BJ (cell line): ENCODE measurements around the gene GJA10. TPM values are rescaled to one million over a fixed set of nuclear protein-coding genes. Genes with fewer than 3 reads are reported as not detected.
"Not testable (repeated sequence)": the region's sequence is repeated elsewhere in the genome, so short reads cannot be mapped to it uniquely, and the experiment has no call there.

ENCODE experiments used
- CTCF ChIA-PET: fragments of 350-600 bp; formaldehyde crosslinking; extraction: SDS; loops from one replicate; lab custom pipeline; 2021; ENCODE audit warnings: antibody characterized with exemption, inconsistent platforms; lab: Yijun Ruan, JAX
- POLR2A ChIA-PET: fragments of 300-600 bp; sonication (Branson Sonifier 250); formaldehyde crosslinking; extraction: SDS; loops from one replicate; lab custom pipeline; 2021; ENCODE audit warnings: antibody characterized with exemption; lab: Charles Lee
- DNase-seq: peaks from one replicate; pipeline ENCODE4 v3.0.0-alpha.2; 2011; ENCODE audit warnings: low read depth
- H3K27me3 ChIP-seq: 2 replicates; pipeline ENCODE4 v1.6.0; 2011; ENCODE audit warnings: low read length; ENCODE audit not compliant: control insufficient read depth, insufficient read depth
- H3K36me3 ChIP-seq: 2 replicates; pipeline ENCODE4 v1.5.1; 2011; ENCODE audit warnings: low read length; ENCODE audit not compliant: control insufficient read depth, insufficient read depth
- H3K4me3 ChIP-seq: 2 replicates; pipeline ENCODE4 v1.5.1; 2011; ENCODE audit warnings: low read depth, mild to moderate bottlenecking, control low read depth, low read length
- polyA plus RNA-seq: library from polyadenylated mRNA; depleted of rRNA; stranded (reverse); fragments of >200 nt; gene quantifications from 2 replicates; pipeline ENCODE4 v1.2.3, GENCODE V29; 2011
- TF ChIP-seq, protein P1 (sequence below): IDR thresholded peaks from 2 replicates; pipeline ENCODE4 v1.5.1; 2011; ENCODE audit warnings: low read depth, mild to moderate bottlenecking, control low read depth, inconsistent platforms, low read length, moderate library complexity; ENCODE audit not compliant: insufficient read depth

GJA10 gene
- polyA plus RNA-seq, 1 experiment = not detected

GRCh38 chr6:89887452-89888137 lies 6.7 kb upstream of the GJA10 start:
- POLR2A ChIA-PET = no interaction called here
- DNase-seq = no peak

DNA sequence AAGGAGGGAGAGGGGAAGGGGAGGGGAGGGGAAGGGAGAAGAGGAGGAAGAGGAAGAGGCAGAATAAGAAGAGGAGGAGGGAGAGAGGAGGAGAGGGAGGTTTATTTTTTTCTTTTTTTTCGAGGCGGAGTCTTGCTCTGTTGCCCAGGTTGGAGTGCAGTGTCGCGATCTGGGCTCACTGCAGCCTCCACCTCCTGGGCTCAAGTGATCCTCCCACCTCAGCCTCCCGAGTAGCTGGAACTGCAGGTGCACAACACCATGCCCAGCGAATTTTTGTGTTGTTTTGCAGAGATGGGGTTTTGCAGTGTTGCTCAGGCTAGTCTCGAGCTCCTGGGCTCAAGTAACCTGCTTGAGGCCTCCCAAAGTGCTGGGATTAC lies 6.1 kb upstream of the GJA10 start:
- POLR2A ChIA-PET = no interaction called here

More at GRCh38 chr6:89887452-89888137, 6.7 kb upstream of the GJA10 start:
- TF ChIP-seq, protein P1, sequence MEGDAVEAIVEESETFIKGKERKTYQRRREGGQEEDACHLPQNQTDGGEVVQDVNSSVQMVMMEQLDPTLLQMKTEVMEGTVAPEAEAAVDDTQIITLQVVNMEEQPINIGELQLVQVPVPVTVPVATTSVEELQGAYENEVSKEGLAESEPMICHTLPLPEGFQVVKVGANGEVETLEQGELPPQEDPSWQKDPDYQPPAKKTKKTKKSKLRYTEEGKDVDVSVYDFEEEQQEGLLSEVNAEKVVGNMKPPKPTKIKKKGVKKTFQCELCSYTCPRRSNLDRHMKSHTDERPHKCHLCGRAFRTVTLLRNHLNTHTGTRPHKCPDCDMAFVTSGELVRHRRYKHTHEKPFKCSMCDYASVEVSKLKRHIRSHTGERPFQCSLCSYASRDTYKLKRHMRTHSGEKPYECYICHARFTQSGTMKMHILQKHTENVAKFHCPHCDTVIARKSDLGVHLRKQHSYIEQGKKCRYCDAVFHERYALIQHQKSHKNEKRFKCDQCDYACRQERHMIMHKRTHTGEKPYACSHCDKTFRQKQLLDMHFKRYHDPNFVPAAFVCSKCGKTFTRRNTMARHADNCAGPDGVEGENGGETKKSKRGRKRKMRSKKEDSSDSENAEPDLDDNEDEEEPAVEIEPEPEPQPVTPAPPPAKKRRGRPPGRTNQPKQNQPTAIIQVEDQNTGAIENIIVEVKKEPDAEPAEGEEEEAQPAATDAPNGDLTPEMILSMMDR = no peak
- Histone ChIP-seq H3K36me3 (no peaks in the 10 kb centered on the region), H3K27me3 (peaks cover 3% of the 10 kb centered on the region; the same call in 1 of the 2 replicates), H3K4me3 (no peak overlapping the region)
- CTCF ChIA-PET = no interaction called here

DNA sequence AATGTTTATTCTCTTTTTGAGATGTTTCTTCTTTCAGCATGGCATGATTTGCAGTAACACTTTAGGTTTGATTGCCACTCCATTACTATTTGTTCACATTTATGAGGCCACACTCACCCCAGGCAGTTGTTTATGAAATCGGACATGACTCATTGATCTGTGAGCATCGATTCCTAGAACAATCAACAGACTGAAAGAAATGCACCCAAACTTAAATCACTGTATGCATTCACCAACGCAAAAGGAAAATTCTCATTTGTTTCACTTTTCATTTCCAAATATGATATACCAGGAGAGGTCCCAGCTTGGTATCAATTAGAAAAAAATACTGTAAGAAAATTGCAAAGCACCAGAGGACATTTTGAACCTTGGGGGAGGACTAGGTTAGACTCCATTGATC lies 5.4 kb upstream of the GJA10 start:
- POLR2A ChIA-PET = no interaction called here
- H3K27me3 ChIP-seq = peaks cover 3% of the 10 kb centered on the region; the same call in 1 of the 2 replicates
- no peak overlapping the region for H3K4me3 ChIP-seq
- CTCF ChIA-PET = no interaction called here
- no peak for DNase-seq
- H3K36me3 ChIP-seq = no peaks in the 10 kb centered on the region
- TF ChIP-seq, protein P1 = no peak

More for the DNA sequence above, 6.1 kb upstream of the GJA10 start:
- DNase-seq = no peak
- peaks cover 3% of the 10 kb centered on the region; the same call in 1 of the 2 replicates for H3K27me3 ChIP-seq
- TF ChIP-seq, protein P1 = no peak
- H3K36me3 ChIP-seq = no peaks in the 10 kb centered on the region
- no peak overlapping the region for H3K4me3 ChIP-seq
- CTCF ChIA-PET = no interaction called here

- H3K4me3 ChIP-seq, POLR2A ChIA-PET, CTCF ChIA-PET, DNase-seq, H3K36me3 ChIP-seq, H3K27me3 ChIP-seq: not testable (repeated sequence)
Observed at GRCh38 chr6:89890845-89891528, 3.3 kb upstream of the GJA10 start.

GRCh38 chr6:89892577-89892976 lies 1.7 kb upstream of the GJA10 start:
- DNase-seq, H3K4me3 ChIP-seq, CTCF ChIA-PET, H3K27me3 ChIP-seq, POLR2A ChIA-PET, H3K36me3 ChIP-seq: not testable (repeated sequence)

GRCh38 chr6:89895276-89895874 lies 1.1 kb downstream of the GJA10 start:
- POLR2A ChIA-PET = no interaction called here
- no peaks in the 10 kb centered on the region for H3K36me3 ChIP-seq
- TF ChIP-seq, protein P1 = no peak
- CTCF ChIA-PET = interaction anchor here (1.0 kb wide), 1 partner anchor 13 kb away, joined by 3 read pairs; no protein-coding TSS in a partner anchor
- H3K27me3 ChIP-seq = no peaks in the 10 kb centered on the region; the same call in 1 of the 2 replicates
- no peak for DNase-seq
- H3K4me3 ChIP-seq = no peak overlapping the region

- H3K36me3 ChIP-seq, H3K27me3 ChIP-seq, DNase-seq, POLR2A ChIA-PET, H3K4me3 ChIP-seq: not testable (repeated sequence)
- CTCF ChIA-PET = interaction anchor here (0.6 to 1.3 kb wide), 2 partner anchors 10 to 12 kb away, joined by 3 read pairs; no protein-coding TSS in a partner anchor
Observed at GRCh38 chr6:89910001-89910901, 16.0 kb downstream of the GJA10 start.
